Esophagus muscularis mucosa (tissue), 4 donors: Measurements from ENCODE around the gene SIT1. TPM values are rescaled to one million over a fixed set of nuclear protein-coding genes. Genes with fewer than 3 reads are reported as not detected.

Source experiments
- DNase-seq: peaks from one replicate; pipeline ENCODE4 v3.0.0-alpha.2; 2017; ENCODE audit errors: extremely low spot score
- H3K27ac ChIP-seq, 4 donors: fragments of 200-600 bp; sonication (generic); replicated peaks in 1 of 4; 1 replicate in 3 of 4; 2 replicates in 1 of 4; pipeline ENCODE4 v1.5.1; 2016 to 2019; ENCODE audit warnings: mild to moderate bottlenecking in 1 of 4
- H3K27me3 ChIP-seq, 4 donors: fragments of 200-600 bp; sonication (generic); one replicate each; pipeline versions ENCODE4 v1.5.1 to v1.6.0; 2016 to 2019
- H3K36me3 ChIP-seq, 4 donors: fragments of 200-600 bp; sonication (generic); one replicate each; pipeline ENCODE4 v1.5.1; 2016 to 2019
- H3K4me1 ChIP-seq, 4 donors: fragments of 200-600 bp; sonication (generic); one replicate each; pipeline ENCODE4 v1.5.1; 2016 to 2019
- H3K4me3 ChIP-seq, 4 donors: fragments of 200-600 bp; sonication (generic); 1 replicate in 2 of 4; 2 replicates in 2 of 4; pipeline ENCODE4 v1.5.1; 2016 to 2019; ENCODE audit warnings: mild to moderate bottlenecking in 4 of 4, moderate library complexity in 1 of 4
- H3K9me3 ChIP-seq, 4 donors: fragments of 200-600 bp; sonication (generic); 1 replicate in 3 of 4; 2 replicates in 1 of 4; pipeline ENCODE4 v1.5.1; 2016 to 2019
- EP300 ChIP-seq: sonication (generic); formaldehyde crosslinking; IDR thresholded peaks from one replicate; pipeline ENCODE4 v1.6.1; 2017; ENCODE audit warnings: antibody characterized with exemption
- POLR2A ChIP-seq: fragments of 450-650 bp; IDR thresholded peaks from one replicate; pipeline ENCODE4 v1.6.1; 2017; ENCODE audit warnings: antibody characterized with exemption, moderate library complexity, mild to moderate bottlenecking, low read depth
- POLR2AphosphoS5 ChIP-seq, 2 donors: sonication (generic); formaldehyde crosslinking; IDR thresholded peaks; one replicate each; pipeline ENCODE4 v1.6.1; 2017; ENCODE audit warnings: antibody characterized with exemption in 2 of 2
- WGBS: methylation state at CpG from one replicate; pipeline ENCODE4 v1.1.5; 2018; 5-methylcytosine and 5-hydroxymethylcytosine counted together
- intact Hi-C: fragments of 100-400 bp; cut with DNase I; formaldehyde crosslinking; loops from one replicate; pipeline ENCODE4 v1.15.1; 2023
- small RNA-seq, 3 donors: library from RNA; depleted of rRNA; stranded (forward); fragments of <200 nt; gene quantifications; one replicate each; pipeline ENCODE3, GENCODE V24; 2016
- total RNA-seq, 4 donors: library from RNA; depleted of rRNA; stranded (reverse); fragments of >200 nt; gene quantifications; one replicate each; pipeline versions ENCODE4 v1.1.0 to v1.2.1, GENCODE V29; 2016
- TF ChIP-seq, protein P1 (sequence below), 3 experiments: fragments of 200-600 bp in 2 of 3; fragments of 450-650 bp in 1 of 3; sonication (generic) in 2 of 3; IDR thresholded peaks; one replicate each; pipeline ENCODE4 v1.5.1; 2017 to 2019; ENCODE audit warnings: antibody characterized with exemption in 3 of 3, mild to moderate bottlenecking in 2 of 3, moderate library complexity in 1 of 3

The SIT1 gene
- total RNA-seq, 4 donors from 2014 or later: 0.40 to 0.83 (median 0.83) TPM; not detected in 1

DNA sequence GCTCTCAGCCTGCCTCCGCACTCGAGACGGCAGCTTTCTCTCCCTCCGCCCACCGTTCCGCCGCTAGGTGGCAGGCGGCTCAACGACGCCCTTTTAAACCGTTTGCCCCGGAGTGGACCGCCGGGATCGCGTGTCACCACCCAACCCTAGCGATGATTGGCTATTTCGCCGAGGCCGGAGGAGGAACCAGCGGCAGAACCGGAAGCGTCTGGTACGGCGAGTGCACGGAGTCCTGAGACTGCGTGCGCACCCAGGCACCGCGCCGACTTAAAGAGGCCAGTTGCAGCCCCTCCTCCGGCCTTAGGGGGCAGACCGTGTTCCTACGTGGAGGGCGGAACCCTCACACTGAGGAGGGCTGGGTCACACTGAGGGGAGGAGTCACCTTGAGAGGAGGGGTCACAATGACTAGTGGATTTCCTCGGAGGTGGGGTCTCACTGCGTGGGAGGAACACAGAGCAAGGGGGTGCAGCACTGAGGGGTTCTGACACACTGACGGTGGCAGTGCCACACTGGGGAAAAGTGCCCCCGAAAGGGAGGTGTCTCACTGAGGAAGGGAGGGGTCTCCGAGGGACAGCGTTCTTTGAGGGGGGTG is 46.6 kb downstream of the SIT1 start:
- H3K9me3 ChIP-seq: no peaks in the 10 kb centered on the region
- H3K4me3 ChIP-seq: peak overlapping the region; percentile 86 to 96 (median 90)
- no peaks in the 10 kb centered on the region for H3K27me3 ChIP-seq
- TF ChIP-seq EP300: no peak
- TF ChIP-seq POLR2A: peak; percentile 70
- peak; percentile 93 to 99 for TF ChIP-seq POLR2AphosphoS5 (IDR thresholded peaks at IDR 0.05)
- TF ChIP-seq, protein P1, sequence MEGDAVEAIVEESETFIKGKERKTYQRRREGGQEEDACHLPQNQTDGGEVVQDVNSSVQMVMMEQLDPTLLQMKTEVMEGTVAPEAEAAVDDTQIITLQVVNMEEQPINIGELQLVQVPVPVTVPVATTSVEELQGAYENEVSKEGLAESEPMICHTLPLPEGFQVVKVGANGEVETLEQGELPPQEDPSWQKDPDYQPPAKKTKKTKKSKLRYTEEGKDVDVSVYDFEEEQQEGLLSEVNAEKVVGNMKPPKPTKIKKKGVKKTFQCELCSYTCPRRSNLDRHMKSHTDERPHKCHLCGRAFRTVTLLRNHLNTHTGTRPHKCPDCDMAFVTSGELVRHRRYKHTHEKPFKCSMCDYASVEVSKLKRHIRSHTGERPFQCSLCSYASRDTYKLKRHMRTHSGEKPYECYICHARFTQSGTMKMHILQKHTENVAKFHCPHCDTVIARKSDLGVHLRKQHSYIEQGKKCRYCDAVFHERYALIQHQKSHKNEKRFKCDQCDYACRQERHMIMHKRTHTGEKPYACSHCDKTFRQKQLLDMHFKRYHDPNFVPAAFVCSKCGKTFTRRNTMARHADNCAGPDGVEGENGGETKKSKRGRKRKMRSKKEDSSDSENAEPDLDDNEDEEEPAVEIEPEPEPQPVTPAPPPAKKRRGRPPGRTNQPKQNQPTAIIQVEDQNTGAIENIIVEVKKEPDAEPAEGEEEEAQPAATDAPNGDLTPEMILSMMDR (IDR thresholded peaks at IDR 0.05): peak; percentile 83 to 98 (median 94)
- DNase-seq: peak; percentile 100
- H3K27ac ChIP-seq: peak overlapping the region; percentile 92 to 96 (median 94)
- H3K4me1 ChIP-seq: peaks cover 24 to 37% (median 35%) of the 10 kb centered on the region in 4 donors
- intact Hi-C loops: loop anchor here (2.0 to 5.0 kb wide), 3 partner anchors 42 to 122 kb away; a partner anchor contains a TSS
- H3K36me3 ChIP-seq: peaks cover 12 to 23% (median 19%) of the 10 kb centered on the region in 4 donors
- under 1% methylated on average over 35 of the region's 41 CpGs for WGBS

DNA sequence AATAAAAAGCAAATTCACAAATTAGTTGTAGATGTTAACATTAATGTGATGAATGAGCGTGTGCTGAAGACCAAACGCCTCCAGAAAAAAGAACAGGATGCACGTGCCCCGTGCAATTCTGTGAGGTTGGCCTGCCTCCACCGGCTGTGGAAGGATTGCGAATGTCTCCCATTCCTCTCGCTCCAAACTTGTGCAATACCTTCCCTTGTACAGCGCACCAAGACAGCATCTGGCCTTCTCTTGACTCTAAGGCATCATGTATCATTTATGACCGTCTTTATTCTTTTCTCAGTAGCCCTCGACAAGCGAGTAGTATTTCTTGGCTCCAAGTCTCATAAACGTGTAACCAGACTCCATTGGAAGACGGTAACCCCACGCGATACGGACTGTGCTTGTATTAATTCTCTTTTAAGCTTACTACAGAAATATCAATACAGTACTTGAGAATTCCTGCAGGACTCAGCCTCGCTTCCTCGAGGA is 47.2 kb downstream of the SIT1 start:
- Histone ChIP-seq H3K4me1 (peaks cover 24 to 37% (median 35%) of the 10 kb centered on the region in 4 donors), H3K9me3 (no peaks in the 10 kb centered on the region), H3K36me3 (peaks cover 8 to 18% (median 14%) of the 10 kb centered on the region in 4 donors), H3K27ac (peak overlapping the region; percentile 92 to 96 (median 94)), H3K4me3 (peak overlapping the region; percentile 86 to 96 (median 90)), H3K27me3 (no peaks in the 10 kb centered on the region)
- TF ChIP-seq POLR2AphosphoS5 (IDR thresholded peaks at IDR 0.05) (peak in 1 of 2 donors; percentile 17), POLR2A (no peak), EP300 (no peak)
- TF ChIP-seq, protein P1 (IDR thresholded peaks at IDR 0.05): no peak
- 2% methylated on average over 18 of the region's 18 CpGs for WGBS
- DNase-seq: peak; percentile 95
- intact Hi-C loops: loop anchor here (5.0 kb wide), 2 partner anchors 41 to 121 kb away; a partner anchor contains a TSS

GRCh38 chr9:35599763-35600604 is 50.7 kb downstream of the SIT1 start:
- intact Hi-C loops: loop anchor here (5.0 kb wide), 2 partner anchors 38 to 118 kb away; a partner anchor contains a TSS
- DNase-seq: no peak

More at GRCh38 chr9:35599763-35600604, 50.7 kb downstream of the SIT1 start:
- Histone ChIP-seq H3K9me3 (no peaks in the 10 kb centered on the region), H3K4me3 (no peak overlapping the region), H3K27me3 (no peaks in the 10 kb centered on the region), H3K4me1 (peaks cover 12 to 21% (median 17%) of the 10 kb centered on the region in 4 donors), H3K36me3 (no peaks in the 10 kb centered on the region), H3K27ac (no peak overlapping the region)
- WGBS: 75% methylated on average over 11 of the region's 14 CpGs
- no peak for TF ChIP-seq POLR2A
- TF ChIP-seq EP300: no peak
- TF ChIP-seq, protein P1 (IDR thresholded peaks at IDR 0.05): no peak
- no peak for TF ChIP-seq POLR2AphosphoS5 (IDR thresholded peaks at IDR 0.05)

Small RNAs within 50 kb of the gene (small RNA-seq; reads per million reads assigned to genes)
- gene MIR4667 (0 reads per million in 3 donors), gene RMRP (0 reads per million in 3 donors), gene RN7SL22P (0 reads per million in 3 donors)

Other genes starting within 250 kb of the SIT1 start
- gene RUSC2, start 160.8 kb downstream of the SIT1 start, total RNA-seq: 10 to 100 TPM; 48.0 to 91.2 (median 73.8) TPM
- gene TESK1, start 45.7 kb downstream of the SIT1 start, total RNA-seq: 10 to 100 TPM; 48.2 to 80.6 (median 63.4) TPM
- 1 to 10 TPM in 2 of 4 donors, not detected in 2; 1.4 to 2.2 TPM for gene CD72, start 32.5 kb downstream of the SIT1 start, total RNA-seq
- 1,000 to 10,000 TPM; 1,899 to 6,162 (median 2,510) TPM for gene RMRP, start 7.1 kb upstream of the SIT1 start, total RNA-seq
- 100 to 1,000 TPM in 2 of 4 donors, 10 to 100 TPM in 2; 68.4 to 117 (median 104) TPM for gene CCDC107, start 7.4 kb upstream of the SIT1 start, total RNA-seq
- gene ARHGEF39, start 14.3 kb upstream of the SIT1 start, total RNA-seq: 1 to 10 TPM; 1.3 to 3.3 (median 1.7) TPM
- gene CA9, start 23.0 kb upstream of the SIT1 start, total RNA-seq: 1 to 10 TPM in 1 of 4 donors, not detected in 3; 2.2 TPM
- over 10,000 TPM in 3 of 4 donors, 1,000 to 10,000 TPM in 1; 8,856 to 14,576 (median 12,022) TPM for gene TPM2, start 39.0 kb upstream of the SIT1 start, total RNA-seq
- gene TLN1, start 81.3 kb upstream of the SIT1 start, total RNA-seq: 1,000 to 10,000 TPM in 3 of 4 donors, 100 to 1,000 TPM in 1; 934 to 1,435 (median 1,196) TPM
- 10 to 100 TPM; 65.6 to 97.3 (median 85.4) TPM for gene CREB3, start 81.7 kb upstream of the SIT1 start, total RNA-seq
- gene GBA2, start 98.3 kb upstream of the SIT1 start, total RNA-seq: 10 to 100 TPM; 44.0 to 67.8 (median 55.5) TPM
- 10 to 100 TPM; 22.0 to 31.8 (median 26.8) TPM for gene RGP1, start 98.4 kb upstream of the SIT1 start, total RNA-seq
- 1 to 10 TPM in 1 of 4 donors, not detected in 3; 1.3 TPM for gene MSMP, start 103.3 kb upstream of the SIT1 start, total RNA-seq
- gene NPR2, start 140.7 kb upstream of the SIT1 start, total RNA-seq: 10 to 100 TPM; 22.0 to 35.9 (median 29.7) TPM
- gene SPAG8, start 161.3 kb upstream of the SIT1 start, total RNA-seq: 1 to 10 TPM in 1 of 4 donors, under 1 TPM in 3; 0.65 to 2.0 (median 0.83) TPM
- gene HINT2, start 164.1 kb upstream of the SIT1 start, total RNA-seq: 10 to 100 TPM; 23.4 to 32.4 (median 27.5) TPM
- not detected for gene FAM221B, start 177.8 kb upstream of the SIT1 start, total RNA-seq
- 10 to 100 TPM in 3 of 4 donors, 1 to 10 TPM in 1; 10.0 to 27.0 (median 20.3) TPM for gene TMEM8B, start 178.3 kb upstream of the SIT1 start, total RNA-seq
- gene OR13J1, start 219.5 kb upstream of the SIT1 start, total RNA-seq: not detected